Cardiac muscle cell (in vitro differentiated cells and primary cell): ENCODE measurements around the gene ARNT2. TPM values are rescaled to one million over a fixed set of nuclear protein-coding genes. Genes with fewer than 3 reads are reported as not detected.
A peak's percentile ranks its signal among the peaks of the same experiment; 100 is the strongest.

Experiments used
- DNase-seq, 2 donors: peaks; one replicate each; pipeline versions ENCODE4 v3.0.0 to v3.0.0-alpha.2; 2010 to 2017; ENCODE audit warnings: low read depth in 1 of 2, low spot score in 1 of 2
- H3K27ac ChIP-seq: fragments of 200-600 bp; sonication (generic); 2 replicates; pipeline ENCODE4 v1.5.1; 2016
- H3K27me3 ChIP-seq: fragments of 200-600 bp; sonication (generic); 2 replicates; pipeline ENCODE4 v1.6.0; 2016; ENCODE audit warnings: control low read depth
- H3K36me3 ChIP-seq: fragments of 200-600 bp; sonication (generic); 2 replicates; pipeline ENCODE4 v1.5.1; 2016; ENCODE audit warnings: control low read depth
- H3K4me1 ChIP-seq: fragments of 200-600 bp; sonication (generic); 2 replicates; pipeline ENCODE4 v1.8.1; 2017; ENCODE audit warnings: low read depth, mild to moderate bottlenecking, mixed run types
- H3K4me3 ChIP-seq: fragments of 200-600 bp; sonication (generic); 2 replicates; pipeline ENCODE4 v1.5.1; 2016; ENCODE audit warnings: mild to moderate bottlenecking
- H3K9me3 ChIP-seq: fragments of 200-600 bp; sonication (generic); 2 replicates; pipeline ENCODE4 v1.5.1; 2017; ENCODE audit warnings: low read depth, mild to moderate bottlenecking, control low read depth
- polyA plus RNA-seq: library from polyadenylated mRNA; unstranded; fragments of >200 nt; fragmentation: Nextera tagmentation; extraction: Ambion mirVana; gene quantifications from 2 replicates; pipeline ENCODE4 v1.2.1, GENCODE V29; 2016
- total RNA-seq: library from RNA; depleted of rRNA; stranded (reverse); fragments of >200 nt; gene quantifications from 2 replicates; pipeline ENCODE4 v1.2.3, GENCODE V29; 2016
- TF ChIP-seq, protein P1 (sequence below): IDR thresholded peaks from 2 replicates; pipeline ENCODE4 v1.5.1; 2012; ENCODE audit warnings: low read depth, mild to moderate bottlenecking, low read length

The ARNT2 gene
- total and polyA plus RNA-seq, 2 experiments from 2014 or later: 3.8 to 4.4 TPM

- no peak overlapping the region for H3K27ac ChIP-seq
- no peak overlapping the region for H3K4me3 ChIP-seq
- H3K9me3 ChIP-seq: no peaks in the 10 kb centered on the region
- H3K27me3 ChIP-seq: no peaks in the 10 kb centered on the region
- no peaks in the 10 kb centered on the region for H3K36me3 ChIP-seq
- no peak for DNase-seq
- H3K4me1 ChIP-seq: no peaks in the 10 kb centered on the region
- TF ChIP-seq, protein P1, sequence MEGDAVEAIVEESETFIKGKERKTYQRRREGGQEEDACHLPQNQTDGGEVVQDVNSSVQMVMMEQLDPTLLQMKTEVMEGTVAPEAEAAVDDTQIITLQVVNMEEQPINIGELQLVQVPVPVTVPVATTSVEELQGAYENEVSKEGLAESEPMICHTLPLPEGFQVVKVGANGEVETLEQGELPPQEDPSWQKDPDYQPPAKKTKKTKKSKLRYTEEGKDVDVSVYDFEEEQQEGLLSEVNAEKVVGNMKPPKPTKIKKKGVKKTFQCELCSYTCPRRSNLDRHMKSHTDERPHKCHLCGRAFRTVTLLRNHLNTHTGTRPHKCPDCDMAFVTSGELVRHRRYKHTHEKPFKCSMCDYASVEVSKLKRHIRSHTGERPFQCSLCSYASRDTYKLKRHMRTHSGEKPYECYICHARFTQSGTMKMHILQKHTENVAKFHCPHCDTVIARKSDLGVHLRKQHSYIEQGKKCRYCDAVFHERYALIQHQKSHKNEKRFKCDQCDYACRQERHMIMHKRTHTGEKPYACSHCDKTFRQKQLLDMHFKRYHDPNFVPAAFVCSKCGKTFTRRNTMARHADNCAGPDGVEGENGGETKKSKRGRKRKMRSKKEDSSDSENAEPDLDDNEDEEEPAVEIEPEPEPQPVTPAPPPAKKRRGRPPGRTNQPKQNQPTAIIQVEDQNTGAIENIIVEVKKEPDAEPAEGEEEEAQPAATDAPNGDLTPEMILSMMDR: no peak
Measured at GRCh38 chr15:80501476-80501875, 97.3 kb downstream of the ARNT2 start.

GRCh38 chr15:80502782-80503181 lies 98.6 kb downstream of the ARNT2 start:
- Histone ChIP-seq H3K9me3 (no peaks in the 10 kb centered on the region), H3K27ac (no peak overlapping the region), H3K36me3 (no peaks in the 10 kb centered on the region), H3K27me3 (no peaks in the 10 kb centered on the region), H3K4me1 (no peaks in the 10 kb centered on the region), H3K4me3 (no peak overlapping the region)
- TF ChIP-seq, protein P1: no peak
- DNase-seq: peak in 1 of 2 donors; percentile 69

- H3K4me1 ChIP-seq: no peaks in the 10 kb centered on the region
- H3K4me3 ChIP-seq: no peak overlapping the region
- no peaks in the 10 kb centered on the region for H3K36me3 ChIP-seq
- TF ChIP-seq, protein P1: no peak
- no peaks in the 10 kb centered on the region for H3K9me3 ChIP-seq
- DNase-seq: no peak
- no peaks in the 10 kb centered on the region for H3K27me3 ChIP-seq
- H3K27ac ChIP-seq: no peak overlapping the region
Measured at GRCh38 chr15:80503319-80503952, 99.3 kb downstream of the ARNT2 start.

DNA sequence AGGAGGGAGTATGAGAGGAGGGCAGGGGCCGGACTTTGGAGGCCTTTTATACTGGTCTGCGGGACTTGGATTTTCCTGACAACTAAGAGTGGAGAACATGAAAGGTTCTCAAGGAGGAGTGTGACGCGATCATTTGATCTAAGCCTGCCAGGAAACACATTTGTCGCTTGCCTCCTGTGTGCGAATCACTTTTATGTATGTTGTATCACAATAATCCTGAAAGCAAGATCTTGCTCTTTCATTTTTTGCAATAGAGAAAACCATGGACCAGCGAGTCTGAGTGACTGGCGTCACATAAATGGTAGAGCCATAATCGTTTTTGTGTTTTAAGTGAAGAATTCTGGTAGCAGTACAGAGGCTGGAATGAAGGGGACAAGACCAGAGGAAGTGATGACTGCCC lies 100.7 kb downstream of the ARNT2 start:
- TF ChIP-seq, protein P1: no peak

DNA sequence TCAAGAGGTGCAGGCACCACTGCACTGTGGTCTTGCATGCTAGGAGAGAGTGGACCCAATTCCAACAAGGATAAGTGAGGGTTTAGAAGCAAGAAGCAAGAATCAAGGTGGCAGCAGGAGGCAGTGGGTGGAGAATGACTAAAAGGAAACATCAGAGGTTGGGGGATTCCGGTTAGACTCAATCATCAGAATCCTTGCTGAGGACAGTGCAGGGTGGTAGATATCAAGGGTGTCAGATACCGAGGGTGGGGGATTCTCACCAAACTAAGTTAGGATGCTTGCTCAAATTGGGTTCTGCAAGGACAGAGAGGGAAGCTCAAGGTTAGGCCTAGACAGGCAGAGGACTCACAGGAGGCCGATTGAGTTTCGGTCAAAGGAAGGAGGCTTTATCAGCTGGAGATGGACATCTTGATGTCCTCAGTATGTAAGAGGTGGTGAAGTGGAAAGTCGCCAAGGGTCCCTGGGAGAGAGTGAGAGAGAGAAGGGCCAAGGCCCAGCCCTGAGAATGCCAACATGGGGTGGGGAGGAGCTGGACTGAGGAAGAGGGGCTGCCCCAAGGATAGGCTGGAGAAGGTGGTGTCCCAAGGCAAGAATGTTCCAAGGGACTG lies 102.2 kb downstream of the ARNT2 start:
- Histone ChIP-seq H3K27ac (no peak overlapping the region), H3K9me3 (no peaks in the 10 kb centered on the region), H3K4me3 (no peak overlapping the region), H3K4me1 (no peaks in the 10 kb centered on the region), H3K36me3 (no peaks in the 10 kb centered on the region), H3K27me3 (no peaks in the 10 kb centered on the region)
- TF ChIP-seq, protein P1: no peak
- DNase-seq: no peak

More for the DNA sequence above, 100.7 kb downstream of the ARNT2 start:
- no peaks in the 10 kb centered on the region for H3K4me1 ChIP-seq
- H3K27me3 ChIP-seq: no peaks in the 10 kb centered on the region
- no peaks in the 10 kb centered on the region for H3K9me3 ChIP-seq
- H3K36me3 ChIP-seq: no peaks in the 10 kb centered on the region
- no peak for DNase-seq
- no peak overlapping the region for H3K27ac ChIP-seq
- H3K4me3 ChIP-seq: no peak overlapping the region
